NCI-H2107 treated with DMSO at 0.1 percent for 48 hours (cell line): ENCODE measurements around the gene KCNJ12.
"Not testable (repeated sequence)": the region's sequence is repeated elsewhere in the genome, so short reads cannot be mapped to it uniquely, and the experiment has no call there.

Experiments
- DNase-seq: peaks from one replicate; lab custom pipeline; 2025; ENCODE audit not compliant: unreplicated experiment; lab: John Stamatoyannopoulos, UW

The KCNJ12 gene

DNA sequence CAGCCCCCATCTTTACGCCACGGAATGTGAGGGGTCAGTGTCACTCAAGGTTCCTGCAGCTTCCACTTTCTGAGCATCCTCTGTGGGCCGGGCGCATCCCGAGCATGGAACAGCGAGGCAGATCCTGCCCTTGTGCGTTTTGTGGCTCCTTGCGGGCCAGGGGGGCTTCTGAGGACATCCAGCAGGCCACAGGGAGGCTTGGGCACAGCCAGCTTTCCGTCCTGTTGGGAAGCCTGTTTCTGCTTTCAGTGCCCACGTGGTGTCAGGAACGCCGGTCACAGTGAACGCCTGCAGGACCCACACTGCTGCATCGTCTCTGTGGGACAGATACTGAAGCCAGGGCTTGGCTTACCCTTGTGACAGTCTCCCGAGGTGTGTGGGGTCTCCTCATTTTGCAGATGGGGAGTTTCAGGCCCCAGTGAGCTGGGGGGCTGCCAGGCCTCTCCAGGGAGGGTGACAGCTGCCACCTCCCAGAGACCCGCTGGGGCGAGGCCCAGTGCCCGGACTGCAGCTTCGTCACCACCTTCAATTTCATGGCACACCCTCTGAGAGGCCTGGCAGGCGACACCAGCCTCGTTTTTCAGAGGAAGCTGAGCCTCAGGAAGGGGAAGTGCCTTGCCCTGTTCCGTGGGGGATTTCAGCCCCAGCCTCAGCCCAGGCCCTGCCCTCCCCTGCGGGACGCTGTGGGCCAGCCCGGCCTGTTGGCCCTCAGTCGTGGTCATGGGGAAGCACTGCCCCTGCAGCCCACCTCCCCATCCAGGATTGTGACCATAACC lies 29.0 kb downstream of the KCNJ12 start:
- not testable (repeated sequence) for DNase-seq

DNA sequence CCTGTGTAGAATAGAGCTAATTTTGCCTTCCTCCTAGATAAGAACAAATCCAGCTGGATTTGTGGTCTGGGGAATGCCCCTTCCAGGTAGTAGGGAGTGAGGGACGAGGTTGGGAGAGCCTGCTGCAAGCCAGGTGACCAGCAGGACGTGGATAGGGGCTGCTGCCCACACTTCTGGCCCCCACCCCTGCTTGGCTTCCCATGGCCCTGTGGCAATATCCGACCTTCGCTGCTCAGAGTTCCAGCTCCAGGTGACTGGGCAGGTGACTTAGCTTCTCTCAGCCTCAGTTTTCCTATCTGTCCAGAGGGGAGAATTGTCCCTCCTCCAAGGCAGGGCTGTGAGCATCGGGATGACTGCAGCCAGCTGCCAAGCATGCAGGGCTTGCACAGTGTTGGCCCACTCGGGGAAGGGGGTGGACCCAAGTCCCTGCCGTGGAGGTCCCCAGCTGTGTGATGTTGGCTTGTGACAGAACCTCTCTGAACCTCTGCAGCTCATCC lies 29.8 kb downstream of the KCNJ12 start:
- DNase-seq = not testable (repeated sequence)

DNA sequence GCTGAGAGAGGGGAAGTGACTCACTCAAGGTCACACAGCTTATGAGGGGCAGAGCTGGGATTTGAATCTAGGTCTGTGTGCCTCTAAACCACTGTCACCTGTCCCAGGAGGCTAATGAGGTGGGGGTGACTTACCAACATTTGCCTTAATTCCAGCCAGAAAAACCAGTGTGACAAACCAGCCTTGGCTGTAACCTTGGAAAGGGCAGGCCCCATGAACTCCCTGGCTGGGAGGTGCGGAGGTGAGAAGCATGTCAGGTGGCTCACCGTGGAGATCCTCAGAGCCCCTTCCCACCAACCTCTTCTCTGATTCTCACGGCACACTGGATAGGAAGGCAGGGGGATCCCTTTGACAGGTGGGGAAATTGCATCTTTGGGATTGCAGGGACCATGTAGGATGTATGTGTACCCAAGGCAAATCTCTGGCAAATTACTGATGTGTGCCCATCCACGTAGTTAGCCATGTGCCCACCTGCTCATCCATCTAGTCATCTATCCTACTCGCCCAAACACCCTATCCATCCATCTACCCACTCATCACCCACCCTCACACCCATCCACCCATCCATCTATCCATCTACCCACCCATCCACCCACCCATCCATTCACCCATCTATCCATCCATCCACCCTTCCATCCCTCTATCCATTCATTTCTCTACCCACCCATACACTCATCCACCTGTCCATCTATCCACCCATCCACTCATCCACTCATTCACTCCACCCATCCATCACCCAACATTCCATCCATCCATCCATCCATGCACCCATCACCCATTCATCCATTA lies 30.7 kb downstream of the KCNJ12 start:
- not testable (repeated sequence) for DNase-seq

DNA sequence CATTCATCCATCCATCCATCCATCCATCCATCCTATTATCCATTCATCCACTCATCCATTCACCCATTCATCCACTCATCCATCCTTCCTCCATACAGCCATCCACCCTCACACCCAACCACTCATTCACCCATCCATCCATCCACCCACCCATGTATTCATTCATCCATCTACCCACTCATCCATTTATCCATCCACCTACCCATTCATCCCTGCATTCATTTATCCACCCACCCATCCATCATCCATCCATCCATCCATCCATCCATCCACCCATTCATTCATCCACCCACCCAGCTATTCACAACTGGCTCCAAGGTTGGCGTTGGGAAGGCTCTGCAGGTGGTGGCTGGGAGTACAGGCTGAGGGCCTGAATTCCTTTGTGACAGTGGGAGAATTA lies 31.6 kb downstream of the KCNJ12 start:
- not testable (repeated sequence) for DNase-seq

DNA sequence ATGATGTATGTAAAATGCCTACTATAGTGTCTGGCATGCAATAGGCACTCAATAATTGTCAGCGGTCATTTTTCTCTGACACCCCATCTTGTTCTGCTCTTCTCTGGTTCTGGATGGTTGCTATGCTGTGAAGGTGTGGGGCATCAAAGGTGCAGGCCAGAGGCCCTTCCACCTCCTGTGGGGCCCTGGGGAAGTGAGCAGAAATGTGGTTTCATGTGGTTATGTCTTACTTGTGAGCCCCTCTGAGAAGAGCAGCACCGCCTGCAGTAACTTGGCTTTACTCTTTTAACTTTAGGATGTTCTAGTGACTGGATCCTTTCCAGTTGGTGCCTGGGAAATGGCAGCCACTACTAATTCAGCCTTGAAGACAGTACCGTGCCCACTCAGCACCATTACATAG lies 32.1 kb downstream of the KCNJ12 start:
- DNase-seq = not testable (repeated sequence)

DNA sequence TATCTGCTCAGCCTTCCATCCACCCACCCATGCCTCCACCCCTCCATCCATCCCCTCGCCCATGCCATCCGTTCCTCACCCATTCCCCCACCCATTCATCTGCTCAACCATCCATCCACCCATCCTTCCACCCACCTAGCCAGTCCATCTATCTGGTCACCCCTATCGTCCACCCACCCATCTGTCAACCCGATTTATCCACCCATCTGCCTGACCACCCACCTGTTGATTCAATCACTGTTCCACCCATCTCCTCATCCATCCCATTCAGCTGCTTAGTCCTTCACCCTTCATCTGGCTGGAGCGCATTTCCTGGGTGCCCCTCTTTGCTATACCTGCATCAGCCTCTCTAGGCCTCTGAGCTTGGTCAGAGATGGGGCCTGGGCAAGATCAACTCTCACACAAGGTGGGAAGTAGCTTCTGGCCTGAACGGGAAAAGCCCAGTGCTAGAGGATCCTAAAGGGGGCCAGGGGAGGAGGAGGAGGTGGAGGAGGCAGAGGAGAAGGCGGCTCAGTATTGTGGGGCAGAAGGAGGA lies 32.7 kb downstream of the KCNJ12 start:
- DNase-seq = not testable (repeated sequence)

DNA sequence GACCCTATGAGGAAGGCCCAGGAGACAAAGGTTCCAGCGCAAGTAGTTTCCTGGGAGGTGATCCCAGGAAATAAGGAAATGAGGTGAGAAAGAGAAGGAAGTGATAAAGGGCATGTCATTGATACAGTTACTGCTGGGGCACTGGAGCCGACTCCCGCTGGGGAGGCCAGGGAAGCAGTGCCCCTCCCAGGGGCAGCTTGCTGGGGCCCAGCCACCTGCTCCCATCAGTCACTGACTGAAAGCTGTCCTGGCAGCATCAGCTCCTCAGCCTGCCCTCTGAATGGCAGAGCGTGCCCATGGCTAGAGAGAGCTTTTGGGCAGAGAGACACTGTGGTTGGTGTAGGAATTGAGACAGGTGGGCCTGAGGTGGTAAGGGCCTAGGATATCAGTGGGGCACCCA lies 33.2 kb downstream of the KCNJ12 start:
- DNase-seq = not testable (repeated sequence)

DNA sequence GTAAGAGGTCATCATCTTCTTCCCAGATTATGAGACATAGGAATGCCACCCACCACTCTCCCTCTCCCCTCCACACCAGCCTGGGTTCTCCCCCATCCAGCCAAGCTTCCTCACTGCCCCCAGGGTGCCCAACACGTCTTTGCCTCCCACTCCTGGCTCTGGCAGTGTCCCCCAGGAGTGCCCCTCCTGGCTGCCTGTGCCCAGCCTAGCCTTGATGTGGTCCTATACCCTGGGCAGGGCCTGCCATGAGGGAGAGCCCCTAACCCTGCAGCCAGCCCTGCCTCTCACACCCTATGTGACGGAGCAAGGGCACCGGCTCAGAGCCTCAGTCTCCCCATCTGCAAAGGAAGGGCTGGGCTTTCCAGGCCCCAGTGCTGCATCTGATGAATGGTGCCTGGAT lies 33.8 kb downstream of the KCNJ12 start:
- not testable (repeated sequence) for DNase-seq

DNA sequence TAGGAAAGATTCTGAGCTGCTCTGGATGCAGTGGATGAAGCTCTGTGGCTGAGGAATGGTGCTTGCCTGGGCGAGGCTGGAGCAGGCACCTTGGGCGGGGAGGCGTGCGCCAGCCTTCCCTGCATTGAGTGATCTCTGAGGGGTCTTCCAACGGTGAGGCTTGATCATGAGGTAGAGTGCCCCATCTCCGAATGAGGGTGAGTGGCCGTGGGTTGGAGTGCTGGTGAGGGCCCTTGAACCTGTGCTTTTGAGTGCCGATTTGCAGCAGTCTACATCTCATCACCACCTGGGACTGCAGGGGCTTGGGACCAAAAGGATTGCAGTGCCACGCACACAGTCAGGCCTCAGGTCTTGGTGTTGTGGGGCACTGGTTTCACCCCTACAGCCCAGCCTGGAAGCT lies 34.2 kb downstream of the KCNJ12 start:
- not testable (repeated sequence) for DNase-seq

DNA sequence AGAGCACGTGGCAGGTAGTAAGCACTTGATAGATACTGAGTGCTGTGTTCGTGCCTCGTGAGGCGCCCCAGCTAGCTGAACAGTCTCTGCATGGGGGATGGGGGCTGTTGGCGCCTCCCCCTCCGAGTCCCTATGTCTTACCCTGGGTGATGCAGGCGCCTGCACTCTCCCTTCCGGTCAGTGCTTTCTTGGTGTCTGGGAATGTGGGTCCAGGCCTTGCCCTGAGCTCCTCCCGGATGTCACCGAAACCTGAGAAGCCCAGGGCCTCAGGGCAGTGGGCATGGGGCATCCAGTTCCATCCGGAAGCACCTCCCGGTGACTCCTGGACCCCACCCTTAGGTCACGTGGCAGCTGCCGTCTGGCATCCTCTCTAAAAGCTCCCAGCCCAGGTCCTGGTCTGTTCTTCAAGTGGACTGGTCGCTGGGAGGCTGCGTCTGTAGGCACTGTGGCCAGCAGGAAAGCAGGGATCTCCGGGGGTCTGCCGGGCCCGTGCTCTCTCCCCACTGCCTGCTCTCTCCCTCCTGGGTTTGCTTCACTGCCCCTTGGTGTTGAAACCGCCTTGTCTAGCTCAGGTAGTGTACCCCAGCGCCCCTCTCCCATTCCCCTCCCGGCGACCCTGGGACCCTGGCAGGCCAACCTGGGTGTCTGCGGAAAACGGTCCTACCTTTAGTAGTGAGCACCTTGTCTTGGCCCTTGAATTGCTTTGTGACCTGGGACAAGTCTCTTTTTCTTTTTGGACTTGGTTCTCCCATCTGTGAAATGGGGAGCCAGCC lies 34.9 kb downstream of the KCNJ12 start:
- DNase-seq = not testable (repeated sequence)

DNA sequence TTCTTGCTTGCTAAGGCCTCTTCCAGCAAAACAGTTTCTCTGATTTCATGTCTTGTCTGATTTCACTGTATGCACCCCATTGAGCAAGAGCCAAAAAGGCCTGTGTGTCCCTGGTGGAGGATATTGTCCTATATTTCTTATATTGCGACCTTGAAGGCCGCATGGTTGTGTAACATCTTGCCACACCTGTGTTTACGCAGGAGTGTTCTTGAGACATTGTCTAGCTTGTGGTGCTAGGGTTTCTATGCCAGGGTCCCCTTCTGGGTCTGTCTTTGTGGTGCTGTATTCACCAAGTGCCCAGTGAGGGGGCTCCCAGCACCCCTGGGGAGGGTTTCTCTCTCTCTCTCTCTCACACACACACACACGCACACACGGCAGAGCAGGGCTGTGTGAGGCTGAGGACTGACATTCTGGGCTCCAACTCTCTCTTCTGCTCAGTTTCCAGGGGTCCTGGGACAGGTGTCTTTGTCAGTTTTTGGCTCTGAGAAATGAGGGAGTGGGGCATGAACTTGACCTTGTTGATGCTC lies 35.6 kb downstream of the KCNJ12 start:
- DNase-seq = not testable (repeated sequence)

DNA sequence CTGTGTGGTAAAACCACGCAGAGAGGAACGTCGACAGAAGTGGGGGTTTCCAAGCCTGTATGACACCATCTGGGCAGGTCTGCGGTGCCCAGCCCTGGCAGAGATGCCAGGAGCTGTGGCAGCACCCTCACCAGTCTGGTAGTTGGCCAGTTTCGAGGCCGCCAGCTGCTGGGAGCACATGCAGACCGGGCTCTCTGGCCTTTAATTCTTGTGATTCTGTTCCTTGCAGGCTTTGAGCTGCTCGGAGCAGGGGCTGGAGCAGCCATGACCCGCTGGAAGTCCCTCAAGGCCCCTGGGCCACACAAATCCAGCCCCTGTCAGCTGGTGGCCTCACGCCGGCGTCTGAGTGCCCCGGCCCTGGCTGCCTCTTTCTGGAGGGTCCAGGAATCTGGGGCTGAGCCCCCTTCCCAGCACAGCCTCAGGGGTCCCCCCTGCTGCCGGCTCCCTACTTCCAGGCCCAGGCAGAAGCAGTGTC lies 36.1 kb downstream of the KCNJ12 start:
- not testable (repeated sequence) for DNase-seq

DNA sequence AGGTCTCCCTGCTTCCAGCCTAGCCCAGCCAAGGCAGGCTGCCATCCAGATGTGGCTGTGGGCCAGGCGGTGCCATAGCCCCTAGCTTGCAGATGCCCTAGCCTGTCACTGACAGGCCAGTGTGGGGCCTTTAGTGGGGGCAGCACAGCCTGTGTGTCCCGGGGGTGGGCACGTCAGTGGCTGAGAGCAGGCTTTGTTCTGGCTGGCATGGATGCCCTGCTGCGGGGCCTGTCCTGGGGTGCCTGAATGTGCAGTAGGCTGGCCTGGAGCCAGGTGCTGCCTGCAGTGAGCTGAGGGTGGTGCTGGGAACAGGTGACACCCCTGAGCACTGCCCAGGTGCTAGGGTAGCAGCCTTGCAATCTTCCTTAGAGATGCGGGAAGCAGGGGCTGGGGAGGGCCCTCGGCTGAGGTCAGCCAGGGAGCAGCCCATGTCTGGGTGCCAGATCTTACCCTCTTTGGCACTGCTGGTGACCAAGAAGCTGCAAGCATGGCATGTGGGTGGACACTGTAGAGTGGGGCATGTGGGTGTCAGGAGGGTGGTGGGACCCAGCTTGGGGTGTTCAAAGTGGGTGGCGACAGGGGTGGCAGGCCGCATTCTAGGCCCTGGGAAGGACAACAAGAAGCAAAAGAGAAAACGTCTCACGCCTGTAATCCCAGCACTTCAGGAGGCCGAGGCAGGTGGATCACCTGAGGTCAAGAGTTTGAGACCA lies 37.6 kb downstream of the KCNJ12 start:
- DNase-seq = not testable (repeated sequence)

DNA sequence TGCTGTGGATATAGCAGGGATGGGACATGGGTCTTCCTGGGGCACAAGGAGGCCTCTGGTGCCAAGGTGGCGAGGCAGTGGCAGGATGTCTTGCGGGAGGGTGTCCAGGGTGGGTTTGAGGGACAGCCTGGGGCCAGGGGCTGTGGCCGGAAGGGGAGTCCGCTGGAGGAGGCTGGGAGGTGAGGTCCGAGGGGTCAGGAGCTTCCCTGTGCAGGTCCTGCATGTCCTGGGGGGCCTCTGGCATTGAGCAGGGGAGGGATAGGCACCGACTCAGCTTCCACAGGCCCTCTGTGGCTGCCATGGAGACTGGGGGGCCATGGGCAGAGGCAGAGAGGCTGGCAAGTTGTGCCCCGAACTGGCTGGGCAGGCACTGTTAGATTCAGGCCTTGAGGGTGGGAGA lies 38.5 kb downstream of the KCNJ12 start:
- DNase-seq = not testable (repeated sequence)

DNA sequence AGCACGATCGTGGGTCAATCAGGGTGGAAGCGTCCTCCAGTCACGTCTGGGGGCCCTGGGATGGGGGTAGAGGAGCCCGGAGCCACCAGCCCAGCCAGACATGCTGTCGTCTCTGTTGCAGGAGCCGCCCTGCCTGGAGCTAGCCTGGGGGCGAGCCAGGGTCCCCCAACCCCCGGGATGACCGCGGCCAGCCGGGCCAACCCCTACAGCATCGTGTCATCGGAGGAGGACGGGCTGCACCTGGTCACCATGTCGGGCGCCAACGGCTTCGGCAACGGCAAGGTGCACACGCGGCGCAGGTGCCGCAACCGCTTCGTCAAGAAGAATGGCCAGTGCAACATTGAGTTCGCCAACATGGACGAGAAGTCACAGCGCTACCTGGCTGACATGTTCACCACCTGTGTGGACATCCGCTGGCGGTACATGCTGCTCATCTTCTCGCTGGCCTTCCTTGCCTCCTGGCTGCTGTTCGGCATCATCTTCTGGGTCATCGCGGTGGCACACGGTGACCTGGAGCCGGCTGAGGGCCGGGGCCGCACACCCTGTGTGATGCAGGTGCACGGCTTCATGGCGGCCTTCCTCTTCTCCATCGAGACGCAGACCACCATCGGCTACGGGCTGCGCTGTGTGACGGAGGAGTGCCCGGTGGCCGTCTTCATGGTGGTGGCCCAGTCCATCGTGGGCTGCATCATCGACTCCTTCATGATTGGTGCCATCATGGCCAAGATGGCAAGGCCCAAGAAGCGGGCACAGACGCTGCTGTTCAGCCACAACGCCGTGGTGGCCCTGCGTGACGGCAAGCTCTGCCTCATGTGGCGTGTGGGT lies 39.2 kb downstream of the KCNJ12 start:
- not testable (repeated sequence) for DNase-seq

DNA sequence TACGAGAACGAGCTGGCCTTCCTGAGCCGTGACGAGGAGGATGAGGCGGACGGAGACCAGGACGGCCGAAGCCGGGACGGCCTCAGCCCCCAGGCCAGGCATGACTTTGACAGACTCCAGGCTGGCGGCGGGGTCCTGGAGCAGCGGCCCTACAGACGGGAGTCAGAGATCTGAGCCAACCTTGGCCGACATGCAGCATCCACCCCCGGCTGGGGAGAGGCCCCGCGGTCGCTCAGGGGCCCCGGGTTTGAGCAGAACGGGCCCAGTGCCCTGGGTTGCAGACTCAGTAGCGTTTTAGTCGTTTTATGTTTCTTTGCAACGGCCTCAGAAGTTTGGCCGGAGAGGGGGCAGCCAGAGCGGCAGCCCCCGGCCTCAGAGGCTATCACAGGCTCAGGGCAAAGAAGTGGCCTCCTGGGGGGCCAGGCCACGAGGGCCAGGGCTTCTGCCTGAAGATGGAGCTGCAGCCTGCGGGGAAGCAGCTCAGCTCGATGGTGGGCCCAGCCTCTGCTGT lies 40.4 kb downstream of the KCNJ12 start:
- not testable (repeated sequence) for DNase-seq

DNA sequence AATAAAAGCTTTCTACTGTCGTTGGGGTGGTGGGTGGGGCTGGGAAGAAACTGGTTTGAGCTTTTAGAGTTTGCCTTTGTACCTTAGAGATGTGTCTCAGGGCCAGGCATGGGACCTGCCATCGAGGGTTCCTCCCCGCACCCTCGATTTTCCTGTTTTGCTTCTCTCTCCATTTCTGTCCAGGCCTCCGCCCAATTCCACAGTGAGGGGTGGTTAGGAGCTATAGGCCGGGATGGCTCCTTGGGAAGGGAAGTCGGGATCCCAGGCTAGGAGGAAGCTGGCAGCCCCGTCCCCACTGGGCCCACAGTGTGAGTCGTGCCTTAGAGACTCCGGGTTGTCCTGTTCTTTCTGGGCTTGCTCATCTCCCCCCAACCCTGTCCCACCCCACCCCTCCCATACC lies 41.2 kb downstream of the KCNJ12 start:
- DNase-seq = not testable (repeated sequence)

DNA sequence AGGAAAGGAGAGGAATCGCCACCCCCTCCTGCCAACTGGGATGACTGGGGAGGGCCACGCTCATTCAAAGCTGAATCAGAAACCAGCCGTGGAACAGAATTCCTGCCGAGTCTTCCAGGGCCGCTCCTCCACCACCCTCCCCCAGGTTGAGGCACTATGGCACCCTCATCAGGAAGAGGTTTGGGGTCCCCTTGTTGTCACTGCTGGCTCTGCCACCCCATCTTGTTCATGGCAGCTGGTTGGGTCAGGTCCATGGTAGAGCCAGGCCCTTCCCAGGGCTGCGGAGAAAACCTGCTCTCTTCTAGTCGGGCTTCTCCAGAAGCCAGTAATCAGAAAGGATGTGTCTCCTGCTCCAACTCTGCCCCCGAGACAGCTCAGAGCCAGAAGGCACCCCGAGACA lies 41.8 kb downstream of the KCNJ12 start:
- no peak for DNase-seq
